GM11168 (cell line): Measurements from ENCODE around the gene PLOD1.
"Not testable (repeated sequence)": the region's sequence is repeated elsewhere in the genome, so short reads cannot be mapped to it uniquely, and the experiment has no call there.

ENCODE experiments used
- in situ Hi-C: fragments of 300-500 bp; cut with MboI; formaldehyde crosslinking; loops from one replicate; pipeline ENCODE4 v1.12.0; 2022; ENCODE audit warnings: low sequenced_read_pairs; ENCODE audit not compliant: unreplicated experiment

PLOD1 gene

GRCh38 chr1:11934302-11935056 is at the start of gene PLOD1:
Gene PLOD1, plus strand, starts transcription at chr1:11934717. Its CDS starts 63 bp downstream, at chr1:11934780.
- in situ Hi-C loops: no loop called here

- in situ Hi-C loops: loop anchor here (5.0 kb wide), 1 partner anchor 44 kb away; no protein-coding TSS in a partner anchor
Observed at GRCh38 chr1:11885916-11886315, 48.6 kb upstream of the PLOD1 start.

- in situ Hi-C loops: loop anchor here (5.0 kb wide), 1 partner anchor 45 kb away; no protein-coding TSS in a partner anchor
Observed at GRCh38 chr1:11886986-11887665, 47.4 kb upstream of the PLOD1 start.

GRCh38 chr1:11887666-11888007 is 46.9 kb upstream of the PLOD1 start:
- in situ Hi-C loops: loop anchor here (5.0 kb wide), 1 partner anchor 45 kb away; no protein-coding TSS in a partner anchor

GRCh38 chr1:11888206-11888876 is 46.2 kb upstream of the PLOD1 start:
- in situ Hi-C loops: loop anchor here (5.0 kb wide), 1 partner anchor 46 kb away; no protein-coding TSS in a partner anchor

- in situ Hi-C loops: loop anchor here (5.0 kb wide), 1 partner anchor 47 kb away; no protein-coding TSS in a partner anchor
Observed at GRCh38 chr1:11888877-11889208, 45.7 kb upstream of the PLOD1 start.

- in situ Hi-C loops: no loop called here
Observed at GRCh38 chr1:11891433-11892186, 42.9 kb upstream of the PLOD1 start.

- in situ Hi-C loops: no loop called here
Observed at GRCh38 chr1:11893907-11894251, 40.6 kb upstream of the PLOD1 start.

- in situ Hi-C loops: not testable (repeated sequence)
Observed at GRCh38 chr1:11894501-11894900, 40.0 kb upstream of the PLOD1 start.

GRCh38 chr1:11898086-11898785 is 36.3 kb upstream of the PLOD1 start:
- in situ Hi-C loops: no loop called here

- in situ Hi-C loops: no loop called here
Observed at GRCh38 chr1:11898831-11899467, 35.6 kb upstream of the PLOD1 start.

GRCh38 chr1:11901446-11901845 is 33.1 kb upstream of the PLOD1 start:
- in situ Hi-C loops: not testable (repeated sequence)

- in situ Hi-C loops: no loop called here
Observed at GRCh38 chr1:11903210-11903609, 31.3 kb upstream of the PLOD1 start.

GRCh38 chr1:11904156-11904555 is 30.4 kb upstream of the PLOD1 start:
- in situ Hi-C loops: not testable (repeated sequence)

- in situ Hi-C loops: no loop called here
Observed at GRCh38 chr1:11904978-11905377, 29.5 kb upstream of the PLOD1 start.

- in situ Hi-C loops: no loop called here
Observed at GRCh38 chr1:11906870-11907269, 27.6 kb upstream of the PLOD1 start.

GRCh38 chr1:11907275-11908094 is 27.0 kb upstream of the PLOD1 start:
- in situ Hi-C loops: no loop called here

- in situ Hi-C loops: no loop called here
Observed at GRCh38 chr1:11908095-11908675, 26.3 kb upstream of the PLOD1 start.
